Smooth muscle cell (in vitro differentiated cells): Measurements from ENCODE around the gene CNOT4. TPM values are rescaled to one million over a fixed set of nuclear protein-coding genes. Genes with fewer than 3 reads are reported as not detected.

Experiments
- DNase-seq: peaks from one replicate; lab custom pipeline; 2025; ENCODE audit not compliant: unreplicated experiment; lab: John Stamatoyannopoulos, UW
- H2AFZ ChIP-seq: fragments of 200-600 bp; sonication (generic); 2 replicates; pipeline ENCODE4 v1.6.0; 2016; ENCODE audit warnings: antibody characterized with exemption, low read depth, mild to moderate bottlenecking
- H3F3A ChIP-seq: fragments of 200-600 bp; sonication (generic); 2 replicates; pipeline ENCODE4 v1.6.0; 2017; ENCODE audit warnings: antibody characterized with exemption, low read depth
- H3K27ac ChIP-seq: fragments of 200-600 bp; sonication (generic); 2 replicates; pipeline ENCODE4 v1.5.1; 2016; ENCODE audit warnings: low read depth, mild to moderate bottlenecking
- H3K27me3 ChIP-seq: fragments of 200-600 bp; sonication (generic); 2 replicates; pipeline ENCODE4 v1.6.1; 2016; ENCODE audit warnings: low read depth, mild to moderate bottlenecking
- H3K36me3 ChIP-seq: fragments of 200-600 bp; sonication (generic); 2 replicates; pipeline ENCODE4 v1.5.1; 2016; ENCODE audit warnings: low read depth
- H3K4me1 ChIP-seq: fragments of 200-600 bp; sonication (generic); 2 replicates; pipeline ENCODE4 v1.5.1; 2016; ENCODE audit warnings: low read depth
- H3K4me2 ChIP-seq: fragments of 200-600 bp; sonication (generic); 2 replicates; pipeline ENCODE4 v1.6.0; 2016; ENCODE audit warnings: mild to moderate bottlenecking
- H3K4me3 ChIP-seq: fragments of 200-600 bp; sonication (generic); 2 replicates; pipeline ENCODE4 v1.5.1; 2016; ENCODE audit warnings: mild to moderate bottlenecking
- H3K79me2 ChIP-seq: fragments of 200-600 bp; sonication (generic); 2 replicates; pipeline ENCODE4 v1.6.0; 2016; ENCODE audit warnings: low read depth, mild to moderate bottlenecking
- H3K9ac ChIP-seq: fragments of 200-600 bp; sonication (generic); 2 replicates; pipeline ENCODE4 v1.6.0; 2016; ENCODE audit warnings: low read depth
- H3K9me3 ChIP-seq: fragments of 200-600 bp; sonication (generic); replicated peaks from 2 replicates; pipeline ENCODE4 v1.5.1; 2016; ENCODE audit warnings: low read depth
- H4K20me1 ChIP-seq: fragments of 200-600 bp; sonication (generic); 2 replicates; pipeline ENCODE4 v1.6.0; 2016; ENCODE audit warnings: low read depth
- WGBS: methylation state at CpG from one replicate; pipeline ENCODE4 v1.1.7; 2016; ENCODE audit warnings: low lambda C conversion rate; 5-methylcytosine and 5-hydroxymethylcytosine counted together
- polyA plus RNA-seq: library from polyadenylated mRNA; unstranded; fragments of >200 nt; fragmentation: Nextera tagmentation; extraction: Ambion mirVana; gene quantifications from 2 replicates; pipeline ENCODE4 v1.2.1, GENCODE V29; 2016
- total RNA-seq: library from RNA; depleted of rRNA; stranded (reverse); fragments of >200 nt; gene quantifications from 2 replicates; pipeline ENCODE4 v1.2.3, GENCODE V29; 2014
- TF ChIP-seq, protein P1 (sequence below): fragments of 200-600 bp; sonication (generic); IDR thresholded peaks from 2 replicates; pipeline ENCODE4 v1.5.1; 2017; ENCODE audit warnings: borderline replicate concordance, mild to moderate bottlenecking, antibody characterized with exemption; ENCODE audit not compliant: insufficient read depth, poor library complexity, severe bottlenecking

Gene CNOT4
- total and polyA plus RNA-seq, 2 experiments from 2014 or later: 15.8 to 22.9 TPM

DNA sequence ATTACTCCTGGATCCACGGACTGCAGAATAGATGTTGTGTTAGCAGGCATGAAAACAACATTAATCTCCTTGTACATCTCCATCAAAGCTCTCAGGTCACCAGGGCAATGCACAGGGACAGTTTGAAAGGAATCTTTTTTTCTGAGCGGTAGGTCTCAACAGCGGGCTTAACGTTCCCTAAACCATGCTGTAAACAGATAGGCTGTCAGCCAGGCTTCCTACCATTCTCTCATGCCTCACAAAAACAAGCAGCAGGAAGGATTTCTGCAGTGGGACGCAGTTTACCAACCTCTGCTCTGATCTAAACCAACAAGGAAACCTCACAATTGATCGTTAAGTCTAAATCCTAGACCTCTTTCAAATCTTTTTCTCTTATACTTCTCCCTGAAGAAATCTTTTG, 50.8 kb downstream of the CNOT4 start:
- Histone ChIP-seq H3K27me3 (no peaks in the 10 kb centered on the region), H3K27ac (no peak overlapping the region), H3K4me2 (no peak overlapping the region), H3K36me3 (no peaks in the 10 kb centered on the region), H3K79me2 (peaks cover 87% of the 10 kb centered on the region), H3K4me3 (no peak overlapping the region), H3K9ac (no peak overlapping the region), H3K4me1 (peaks cover 24% of the 10 kb centered on the region), H2AFZ (no peak overlapping the region), H3K9me3 (no peaks in the 10 kb centered on the region), H3F3A (no peaks in the 10 kb centered on the region), H4K20me1 (peaks cover 99% of the 10 kb centered on the region)
- no peak for DNase-seq
- TF ChIP-seq, protein P1, sequence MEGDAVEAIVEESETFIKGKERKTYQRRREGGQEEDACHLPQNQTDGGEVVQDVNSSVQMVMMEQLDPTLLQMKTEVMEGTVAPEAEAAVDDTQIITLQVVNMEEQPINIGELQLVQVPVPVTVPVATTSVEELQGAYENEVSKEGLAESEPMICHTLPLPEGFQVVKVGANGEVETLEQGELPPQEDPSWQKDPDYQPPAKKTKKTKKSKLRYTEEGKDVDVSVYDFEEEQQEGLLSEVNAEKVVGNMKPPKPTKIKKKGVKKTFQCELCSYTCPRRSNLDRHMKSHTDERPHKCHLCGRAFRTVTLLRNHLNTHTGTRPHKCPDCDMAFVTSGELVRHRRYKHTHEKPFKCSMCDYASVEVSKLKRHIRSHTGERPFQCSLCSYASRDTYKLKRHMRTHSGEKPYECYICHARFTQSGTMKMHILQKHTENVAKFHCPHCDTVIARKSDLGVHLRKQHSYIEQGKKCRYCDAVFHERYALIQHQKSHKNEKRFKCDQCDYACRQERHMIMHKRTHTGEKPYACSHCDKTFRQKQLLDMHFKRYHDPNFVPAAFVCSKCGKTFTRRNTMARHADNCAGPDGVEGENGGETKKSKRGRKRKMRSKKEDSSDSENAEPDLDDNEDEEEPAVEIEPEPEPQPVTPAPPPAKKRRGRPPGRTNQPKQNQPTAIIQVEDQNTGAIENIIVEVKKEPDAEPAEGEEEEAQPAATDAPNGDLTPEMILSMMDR: no peak
- WGBS: 67% methylated on average over 6 of the region's 6 CpGs

DNA sequence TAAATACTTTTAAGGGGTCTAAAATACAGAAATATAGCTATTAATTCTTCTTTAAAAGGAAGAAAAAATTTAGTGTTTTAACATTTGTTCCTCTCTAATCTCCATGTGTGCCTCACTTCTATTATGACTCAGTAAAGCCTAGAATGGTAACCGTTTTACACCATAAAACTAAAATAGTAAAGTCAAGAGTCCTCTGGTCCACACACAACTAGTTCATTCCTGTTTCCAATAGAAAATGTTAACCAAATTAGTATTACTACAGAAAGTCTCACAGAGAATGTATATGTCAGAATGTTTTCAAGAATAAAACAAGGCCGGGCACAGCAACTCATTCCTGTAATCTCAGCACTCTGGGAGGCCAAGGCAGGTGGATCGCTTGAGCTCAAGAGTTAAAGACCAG, 55.8 kb downstream of the CNOT4 start:
- H3K9ac ChIP-seq: no peak overlapping the region
- peaks cover 6% of the 10 kb centered on the region for H3K4me1 ChIP-seq
- H3K4me2 ChIP-seq: no peak overlapping the region
- H3K9me3 ChIP-seq: no peaks in the 10 kb centered on the region
- no peak overlapping the region for H3K27ac ChIP-seq
- H3K4me3 ChIP-seq: no peak overlapping the region
- H4K20me1 ChIP-seq: peaks cover 99% of the 10 kb centered on the region
- H3K79me2 ChIP-seq: peaks cover 84% of the 10 kb centered on the region
- no peak overlapping the region for H2AFZ ChIP-seq
- no peaks in the 10 kb centered on the region for H3K27me3 ChIP-seq
- WGBS: 90% methylated on average over 3 of the region's 3 CpGs
- DNase-seq: no peak
- H3F3A ChIP-seq: no peaks in the 10 kb centered on the region
- no peaks in the 10 kb centered on the region for H3K36me3 ChIP-seq
- TF ChIP-seq, protein P1: no peak

GRCh38 chr7:135449436-135449835, 60.5 kb downstream of the CNOT4 start:
- TF ChIP-seq, protein P1: no peak
- H3K27me3 ChIP-seq: no peaks in the 10 kb centered on the region
- no peaks in the 10 kb centered on the region for H3K9me3 ChIP-seq
- peaks cover 95% of the 10 kb centered on the region for H4K20me1 ChIP-seq
- H3K4me2 ChIP-seq: no peak overlapping the region
- no peaks in the 10 kb centered on the region for H3K4me1 ChIP-seq
- no peak overlapping the region for H3K4me3 ChIP-seq
- no peak overlapping the region for H2AFZ ChIP-seq
- H3K36me3 ChIP-seq: no peaks in the 10 kb centered on the region
- no peaks in the 10 kb centered on the region for H3F3A ChIP-seq
- DNase-seq: no peak
- H3K27ac ChIP-seq: no peak overlapping the region
- H3K79me2 ChIP-seq: peaks cover 77% of the 10 kb centered on the region
- H3K9ac ChIP-seq: no peak overlapping the region

- H3K4me3 ChIP-seq: no peak overlapping the region
- 93% methylated on average over 1 of the region's 1 CpG for WGBS
- H3K4me2 ChIP-seq: no peak overlapping the region
- H3K27ac ChIP-seq: no peak overlapping the region
- TF ChIP-seq, protein P1: no peak
- peaks cover 76% of the 10 kb centered on the region for H3K79me2 ChIP-seq
- no peaks in the 10 kb centered on the region for H3K9me3 ChIP-seq
- no peak overlapping the region for H3K9ac ChIP-seq
- no peaks in the 10 kb centered on the region for H3K36me3 ChIP-seq
- DNase-seq: no peak
- no peaks in the 10 kb centered on the region for H3F3A ChIP-seq
- peaks cover 95% of the 10 kb centered on the region for H4K20me1 ChIP-seq
- H3K4me1 ChIP-seq: no peaks in the 10 kb centered on the region
- H2AFZ ChIP-seq: no peak overlapping the region
- H3K27me3 ChIP-seq: no peaks in the 10 kb centered on the region
Observed at GRCh38 chr7:135448753-135449152, 61.1 kb downstream of the CNOT4 start.
